GM18517 (cell line): ENCODE results near the gene RPL29.

Source experiments
- ATAC-seq: cut with Tn5 transposase; IDR thresholded peaks from one replicate; pipeline ENCODE4 v1.9.1; 2021; ENCODE audit warnings: mild to moderate bottlenecking, moderate library complexity; ENCODE audit not compliant: unreplicated experiment

Gene RPL29

DNA sequence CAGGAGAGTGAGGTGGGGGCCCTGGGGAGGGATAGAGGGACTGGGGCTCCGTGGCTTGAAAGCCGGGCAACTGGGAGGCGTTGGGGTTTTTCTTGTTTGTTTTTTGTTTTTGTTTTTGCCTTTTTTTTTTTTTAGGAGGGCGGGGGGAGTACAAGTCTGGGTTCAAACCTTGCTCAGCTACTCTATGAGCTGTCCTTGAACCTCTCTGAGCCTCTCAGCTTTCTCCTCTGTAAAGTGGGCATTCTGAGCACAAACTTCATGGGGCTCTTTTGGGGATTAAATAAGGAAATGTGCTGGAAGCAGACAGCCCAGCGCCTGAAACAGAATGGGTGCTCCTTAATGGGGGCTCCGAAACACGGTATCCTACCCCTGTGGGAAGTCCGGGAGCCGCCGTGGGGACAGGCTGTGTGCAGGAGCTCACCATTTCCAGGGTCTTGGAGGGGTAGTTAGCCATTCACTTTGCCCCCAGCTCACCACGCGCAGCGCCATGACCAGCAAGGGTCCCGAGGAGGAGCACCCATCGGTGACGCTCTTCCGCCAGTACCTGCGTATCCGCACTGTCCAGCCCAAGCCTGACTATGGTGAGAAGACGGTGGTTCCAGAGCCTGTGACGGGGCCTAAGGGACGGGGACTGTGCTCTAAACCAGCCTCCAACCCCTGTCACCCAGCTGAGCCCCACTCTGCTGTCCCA is 12.0 kb downstream of the RPL29 start:
- no peak for ATAC-seq

DNA sequence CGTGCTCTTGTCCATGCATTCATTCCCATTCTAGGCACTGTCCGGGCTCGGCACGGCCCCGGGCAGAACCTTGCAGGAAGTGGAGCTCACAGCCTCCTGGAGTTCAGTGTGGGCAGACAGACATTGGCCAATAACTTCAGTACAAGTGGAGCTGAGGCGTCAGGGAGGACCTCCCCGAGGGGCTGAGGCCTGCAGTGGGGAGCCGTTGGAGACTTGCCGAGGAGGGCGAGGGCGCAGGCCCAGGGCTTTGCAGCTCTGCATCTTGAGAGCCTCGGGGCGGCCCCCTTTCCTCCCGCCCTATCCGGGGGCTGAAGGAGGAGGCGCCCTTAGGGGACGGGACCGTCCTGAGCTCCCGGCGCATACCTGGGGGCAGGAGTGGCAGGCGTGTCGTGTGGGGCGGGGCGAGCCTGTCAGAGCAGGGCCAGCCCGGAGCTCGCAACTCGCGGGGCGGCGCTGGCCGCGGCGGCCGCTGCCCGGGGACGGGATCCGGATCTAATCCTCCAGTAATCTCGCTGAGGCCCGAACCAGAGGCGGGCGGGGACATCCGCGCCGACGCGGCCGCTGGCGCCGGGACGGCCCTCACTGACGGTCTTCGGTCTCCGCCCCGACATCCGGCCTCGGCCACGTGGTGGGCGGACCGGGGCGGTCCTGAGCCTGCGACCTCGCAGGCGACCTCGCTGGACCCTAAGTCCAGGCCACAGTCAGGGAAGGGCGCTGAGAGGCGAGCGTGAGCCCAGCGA is 12.7 kb downstream of the RPL29 start, which contains the start of gene ACY1:
TSS of gene ACY1 (plus strand) at position 698 of the 740 bp plus-strand sequence. CDS start 530 bp downstream, outside the sequence.
- ATAC-seq = peak; percentile 62

DNA sequence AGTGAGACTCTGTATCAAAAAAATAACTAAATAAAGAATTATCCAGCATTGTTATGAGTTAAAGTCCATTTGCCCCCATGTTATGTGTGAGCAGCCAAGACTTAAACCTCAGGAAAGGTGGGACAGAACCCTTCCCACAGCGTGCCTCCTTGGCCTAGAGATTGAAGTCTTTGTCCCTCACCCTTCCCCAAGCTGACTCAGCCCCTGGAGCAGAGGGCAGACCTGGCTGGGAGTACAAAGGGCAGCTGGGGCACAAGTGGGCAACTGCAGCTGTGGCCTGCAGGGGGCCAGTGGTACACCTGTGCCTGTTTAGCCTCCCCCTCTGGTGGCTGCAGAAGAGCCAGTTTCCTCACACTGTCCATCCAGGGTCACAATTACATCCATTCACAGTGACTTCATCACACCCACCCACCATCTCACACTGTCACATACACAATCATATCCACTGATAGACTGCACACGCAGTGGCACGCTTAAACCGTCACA is 13.3 kb downstream of the RPL29 start:
- peak; percentile 48 for ATAC-seq

DNA sequence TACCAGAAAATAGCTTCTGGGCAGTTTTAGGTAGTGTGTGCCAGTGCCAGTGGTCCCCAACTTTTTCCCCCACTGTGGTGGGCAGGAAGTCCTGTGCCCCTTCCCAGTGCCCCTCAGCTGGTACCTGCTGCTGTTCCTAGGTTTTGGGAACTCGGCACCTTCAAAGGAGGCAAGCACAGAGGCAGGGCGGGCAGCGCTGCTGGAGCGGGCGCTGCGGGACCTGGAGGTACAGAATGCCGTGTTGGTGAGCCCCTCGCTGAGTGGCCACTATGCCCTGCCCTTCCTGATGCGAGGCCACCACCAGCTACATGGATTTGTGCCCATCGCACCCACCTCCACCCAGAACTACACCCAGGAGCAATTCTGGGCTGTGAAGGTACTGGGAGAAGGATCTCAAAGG is 15.4 kb downstream of the RPL29 start:
- no peak for ATAC-seq

DNA sequence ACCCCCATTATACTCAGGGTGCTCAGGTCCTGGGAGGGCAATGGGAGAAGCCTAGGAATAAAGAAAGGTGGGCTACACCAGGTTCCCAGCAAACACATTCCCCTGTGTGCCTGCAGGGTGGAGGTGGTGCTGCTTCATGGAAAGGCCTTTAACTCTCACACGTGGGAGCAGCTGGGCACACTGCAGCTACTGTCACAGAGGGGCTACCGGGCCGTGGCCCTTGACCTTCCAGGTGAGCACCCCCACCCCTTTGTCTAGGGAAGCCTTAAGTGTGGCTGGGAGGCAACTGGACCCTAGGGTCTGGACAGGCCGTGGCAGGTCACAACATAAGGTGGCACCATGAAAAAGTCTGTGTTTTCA is 17.6 kb downstream of the RPL29 start:
- ATAC-seq = no peak

DNA sequence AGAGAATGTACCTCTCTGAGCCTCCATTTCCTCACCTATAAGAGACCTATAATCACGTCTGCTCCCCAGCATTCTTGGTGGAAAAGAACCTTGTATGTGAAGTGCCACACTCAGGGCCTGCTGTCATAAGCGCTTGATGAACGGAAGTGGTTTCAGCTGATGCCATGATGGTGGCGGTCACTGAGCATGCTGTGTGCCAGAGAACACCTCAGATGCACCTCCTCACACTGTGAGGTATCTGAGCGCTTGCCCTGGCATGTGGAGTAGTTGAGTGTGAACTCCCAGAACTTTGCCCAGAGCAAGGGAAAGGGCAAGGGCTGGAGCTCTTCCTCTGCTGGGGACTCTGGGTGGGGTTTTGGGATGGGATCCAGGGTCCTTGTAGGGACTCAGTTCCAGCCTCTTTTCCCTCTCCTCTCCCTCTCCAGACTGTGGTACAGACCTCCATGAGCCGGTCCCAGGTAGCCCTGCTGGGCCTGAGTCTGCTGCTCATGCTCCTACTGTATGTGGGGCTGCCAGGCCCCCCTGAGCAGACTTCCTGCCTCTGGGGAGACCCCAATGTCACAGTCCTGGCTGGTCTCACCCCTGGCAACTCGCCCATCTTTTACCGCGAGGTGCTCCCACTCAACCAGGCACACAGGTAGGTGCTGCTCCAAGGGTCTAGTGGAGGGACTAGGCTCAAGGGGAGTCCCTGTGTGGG is 18.1 kb downstream of the RPL29 start:
- ATAC-seq = no peak

DNA sequence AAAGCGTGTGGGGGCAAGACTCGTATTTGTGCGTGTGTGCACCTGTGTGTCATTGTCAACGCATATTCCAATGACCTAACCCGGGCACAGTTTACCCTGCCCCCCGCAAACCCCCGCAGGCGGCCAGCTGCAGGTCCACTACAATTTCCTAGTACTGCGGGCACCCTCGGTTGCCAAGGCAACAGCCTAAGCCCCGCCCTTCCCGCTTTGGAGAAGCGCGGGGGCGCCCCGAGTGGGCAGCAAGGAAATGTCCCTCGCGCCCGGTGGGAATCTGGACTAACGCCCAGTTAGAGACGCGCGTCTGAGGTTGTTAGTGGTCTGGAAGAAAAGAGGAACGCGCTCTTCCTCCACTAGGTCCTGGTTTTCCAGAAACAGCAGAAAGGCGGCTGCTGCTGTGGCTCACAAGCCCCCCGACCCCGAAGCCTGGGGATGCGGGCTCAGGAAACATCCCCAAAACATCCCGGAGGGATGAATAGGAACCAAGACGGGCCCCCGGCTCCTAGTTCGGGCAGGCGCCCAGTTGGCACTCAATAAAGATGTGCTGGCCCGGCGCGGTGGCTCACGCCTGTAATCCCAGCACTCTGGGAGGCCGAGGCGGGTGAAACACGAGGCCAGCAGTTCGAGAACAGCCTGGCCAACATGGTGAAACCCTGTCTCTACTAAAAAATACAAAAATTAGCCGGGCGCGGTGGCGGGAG is 19.7 kb downstream of the RPL29 start:
- ATAC-seq = no peak

DNA sequence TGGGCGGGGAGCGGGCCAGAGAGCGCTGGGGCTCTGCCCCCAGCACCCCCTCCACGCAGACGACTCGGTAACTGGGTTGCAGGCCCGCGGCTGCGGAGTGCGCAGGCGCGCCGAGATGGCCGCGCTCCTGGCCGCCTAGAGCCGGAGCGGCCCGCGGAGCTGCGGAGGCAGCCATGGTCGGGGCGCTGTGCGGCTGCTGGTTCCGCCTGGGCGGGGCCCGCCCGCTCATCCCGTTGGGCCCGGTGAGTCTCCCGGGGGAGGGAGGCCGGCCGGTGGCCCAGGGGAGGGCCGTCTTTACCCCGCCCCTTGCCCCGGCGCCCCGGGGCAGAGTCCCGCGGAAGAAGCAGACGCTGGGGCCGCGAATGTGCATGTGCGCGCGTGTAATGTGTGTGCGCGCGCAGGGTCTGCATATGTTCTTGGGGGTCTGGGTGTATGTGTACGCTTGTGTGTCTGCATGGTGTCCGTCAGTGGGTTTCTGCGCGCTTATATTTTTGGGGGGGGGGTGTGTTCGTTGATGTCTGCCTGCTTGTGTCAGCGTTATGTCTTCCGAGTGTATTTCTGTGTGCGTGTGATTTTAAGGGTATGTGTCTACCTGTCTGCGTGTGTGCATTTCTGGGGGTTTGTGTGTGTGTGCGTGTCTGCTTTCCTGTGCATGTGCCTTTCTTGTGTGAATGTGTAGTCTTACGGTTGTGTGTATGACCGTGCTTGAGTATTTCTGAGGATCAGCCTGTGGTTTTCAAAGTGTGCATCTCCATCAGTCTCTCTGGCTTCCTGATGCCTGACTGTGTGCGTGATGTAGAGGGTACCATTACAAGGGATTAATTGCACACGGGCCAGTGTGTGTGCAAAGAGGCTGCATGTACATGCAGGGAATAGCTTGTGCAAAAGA is 20.5 kb downstream of the RPL29 start, which contains the start of gene ABHD14A:
TSS of gene ABHD14A (plus strand) at position 102 of the 889 bp plus-strand sequence. CDS start at position 174, 72 bp downstream.
- peak; percentile 52 for ATAC-seq

DNA sequence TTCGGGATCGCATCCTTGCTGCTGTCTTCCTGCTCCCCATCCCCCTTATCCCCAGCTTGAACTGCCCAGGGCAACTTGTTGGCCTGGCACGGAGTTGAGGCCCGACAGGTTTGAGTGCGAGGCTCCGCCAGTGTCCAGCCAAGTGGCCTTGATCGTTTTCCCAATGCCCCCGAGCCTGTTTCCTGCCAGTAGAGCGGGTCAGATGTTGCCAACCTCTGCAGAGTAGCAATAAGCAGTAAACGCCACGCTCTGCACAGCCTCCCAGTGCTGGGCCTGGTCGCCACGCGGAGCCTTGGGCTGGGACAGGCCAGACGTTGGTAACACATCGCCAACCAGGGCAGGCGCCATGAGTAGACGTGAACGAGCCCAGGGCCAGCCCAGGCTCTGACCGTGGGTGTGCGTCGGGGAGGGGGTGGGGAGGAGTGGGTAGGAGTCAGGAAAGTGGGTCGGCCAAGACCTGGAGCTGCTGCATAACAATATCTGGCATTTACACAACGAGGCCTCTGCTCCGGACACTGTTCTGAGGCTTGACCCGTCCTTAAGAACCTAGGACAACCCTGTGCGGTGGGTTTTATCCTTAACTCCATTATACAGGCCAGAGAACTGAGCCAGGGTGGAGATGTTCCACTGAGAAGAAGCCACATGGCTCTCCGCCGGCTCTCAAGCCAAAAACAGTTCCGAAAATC is 21.3 kb downstream of the RPL29 start:
- peak; percentile 9 for ATAC-seq

DNA sequence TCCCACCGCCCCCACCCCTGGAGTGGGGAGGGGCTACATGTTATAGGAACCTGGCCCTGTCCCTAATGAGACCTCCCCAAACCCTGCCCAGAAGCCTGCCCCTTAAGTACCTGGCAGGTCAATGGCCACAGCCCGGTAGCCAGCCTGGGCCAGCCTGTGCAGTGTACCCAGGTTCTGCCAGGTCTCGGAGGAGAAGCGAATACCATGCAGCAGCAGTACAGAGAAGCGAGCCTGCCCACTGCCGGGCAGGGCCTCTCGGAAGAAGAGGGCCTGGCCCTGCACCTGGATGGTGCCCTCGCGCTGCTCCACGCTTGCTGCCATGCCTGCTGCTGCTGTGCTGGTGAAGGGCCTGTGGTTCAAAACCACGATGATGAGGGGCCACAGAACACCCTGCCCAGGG is 24.3 kb downstream of the RPL29 start:
- ATAC-seq = no peak

DNA sequence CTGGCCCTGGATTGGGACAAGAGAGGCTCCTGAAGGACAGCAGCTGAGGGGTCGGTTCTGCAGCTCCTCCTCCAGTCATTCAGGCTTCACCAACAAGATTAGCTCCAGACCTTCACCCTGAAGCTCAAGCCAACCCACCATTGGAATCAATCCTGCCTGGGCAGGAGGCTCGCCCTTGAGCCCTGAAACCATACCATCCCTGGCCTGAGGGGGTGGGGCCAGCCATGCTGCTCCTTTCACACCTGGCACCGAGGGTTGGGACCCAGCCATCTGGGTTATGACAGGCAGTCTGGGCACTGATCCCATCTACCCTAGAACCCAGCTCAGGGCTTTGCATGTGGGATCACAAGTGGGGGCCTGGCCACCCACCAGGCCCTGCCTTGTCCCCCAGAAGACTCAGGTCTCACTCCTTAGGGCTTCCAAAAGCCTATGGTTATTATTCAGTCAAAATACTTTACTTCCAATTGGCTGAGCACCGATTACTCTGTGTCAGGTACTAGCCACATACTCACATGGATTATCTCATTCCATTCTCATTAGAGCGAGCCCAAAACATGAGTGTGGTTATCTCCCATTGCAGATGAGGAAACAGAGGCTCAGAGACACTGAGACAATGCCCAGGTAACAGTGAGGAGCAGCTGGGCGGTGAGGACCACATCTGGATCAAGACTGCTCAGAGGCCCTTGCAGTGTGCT is 24.9 kb downstream of the RPL29 start:
- no peak for ATAC-seq

DNA sequence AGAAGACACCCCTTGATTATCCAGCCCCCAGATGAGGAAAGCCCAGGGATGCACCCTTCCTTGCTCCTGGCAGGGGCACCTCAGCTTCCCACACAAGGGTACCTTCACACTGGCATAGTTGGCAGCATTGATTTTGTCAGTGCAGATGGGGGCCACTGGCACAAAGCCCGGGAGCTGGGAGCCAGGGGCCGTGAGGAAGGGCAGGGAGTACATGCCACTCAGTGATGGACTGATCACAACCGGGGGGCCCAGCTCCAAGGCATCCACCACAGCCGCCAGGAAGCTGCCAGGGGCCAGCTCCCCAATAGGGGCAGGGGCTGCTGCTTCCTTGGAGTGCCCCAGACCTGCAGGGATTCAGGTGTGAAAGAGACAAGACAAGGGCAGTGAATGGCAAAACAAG is 25.9 kb downstream of the RPL29 start:
- ATAC-seq = no peak

DNA sequence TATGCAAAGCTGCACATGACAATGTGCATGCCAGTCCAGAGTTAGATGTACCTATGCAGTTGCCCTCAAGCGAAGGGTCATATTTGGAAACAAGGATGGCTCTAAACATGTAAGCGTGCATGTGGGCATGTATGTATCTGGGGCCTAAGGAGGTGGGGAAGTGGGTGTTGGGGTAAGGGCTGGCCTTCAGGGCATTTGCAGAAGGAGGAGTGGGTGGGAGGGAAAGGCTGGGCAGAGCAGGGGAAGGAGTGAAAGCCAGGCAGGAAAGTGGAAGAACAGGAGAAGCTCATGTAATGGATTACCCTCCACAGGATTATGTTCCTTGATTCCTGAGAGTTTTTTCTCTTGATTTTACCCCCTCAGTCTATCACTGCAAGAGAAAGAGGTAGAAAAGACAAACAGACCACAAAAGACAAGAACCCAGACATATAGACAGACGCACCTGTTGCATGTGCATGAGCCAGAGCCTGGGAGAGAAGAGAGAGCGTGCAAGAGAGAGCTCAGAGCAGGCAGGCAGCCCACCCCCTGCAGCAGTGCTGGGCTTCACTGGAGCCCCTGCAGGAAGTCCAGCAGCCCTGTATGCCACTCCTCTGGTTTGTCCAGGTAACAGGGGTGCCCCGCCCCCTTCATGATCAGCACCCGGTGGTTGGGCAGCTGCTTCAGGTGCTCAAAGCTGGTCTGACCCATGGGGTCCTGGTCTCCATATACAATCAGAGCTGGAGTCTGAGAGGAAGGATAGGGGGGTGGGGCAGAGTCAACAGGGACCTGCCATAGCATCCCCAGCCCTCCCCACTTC is 26.6 kb downstream of the RPL29 start:
- ATAC-seq = no peak

DNA sequence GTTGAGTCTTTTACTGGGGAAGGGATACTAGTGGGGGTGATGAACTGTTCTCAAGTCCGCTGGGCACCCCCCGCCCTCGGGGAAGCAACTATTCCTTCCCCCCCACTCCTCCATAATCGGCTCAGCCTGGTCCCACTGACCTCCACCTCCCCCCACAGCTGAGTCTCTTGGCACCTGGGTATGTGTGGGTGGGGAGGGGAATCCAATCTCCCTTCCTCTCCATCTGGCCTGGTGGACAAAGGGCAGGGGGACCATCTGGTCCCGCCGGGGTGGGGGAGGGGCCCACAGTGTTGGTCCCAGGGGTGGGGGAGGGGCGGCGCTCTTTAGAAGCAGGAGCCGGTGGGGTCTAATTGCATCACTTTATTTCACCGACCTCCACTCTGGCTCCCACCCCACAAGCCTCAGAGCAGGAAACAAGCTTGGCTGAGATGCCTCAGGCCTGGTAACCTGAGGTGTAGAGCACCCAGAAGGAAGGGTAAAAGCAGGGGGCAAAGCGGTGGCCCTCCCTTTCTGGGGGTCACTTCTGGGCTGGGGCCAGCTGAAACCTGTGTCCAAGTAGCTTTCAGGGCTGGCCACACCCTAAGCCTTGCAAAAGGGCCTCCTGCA is 27.4 kb downstream of the RPL29 start:
- ATAC-seq = no peak

DNA sequence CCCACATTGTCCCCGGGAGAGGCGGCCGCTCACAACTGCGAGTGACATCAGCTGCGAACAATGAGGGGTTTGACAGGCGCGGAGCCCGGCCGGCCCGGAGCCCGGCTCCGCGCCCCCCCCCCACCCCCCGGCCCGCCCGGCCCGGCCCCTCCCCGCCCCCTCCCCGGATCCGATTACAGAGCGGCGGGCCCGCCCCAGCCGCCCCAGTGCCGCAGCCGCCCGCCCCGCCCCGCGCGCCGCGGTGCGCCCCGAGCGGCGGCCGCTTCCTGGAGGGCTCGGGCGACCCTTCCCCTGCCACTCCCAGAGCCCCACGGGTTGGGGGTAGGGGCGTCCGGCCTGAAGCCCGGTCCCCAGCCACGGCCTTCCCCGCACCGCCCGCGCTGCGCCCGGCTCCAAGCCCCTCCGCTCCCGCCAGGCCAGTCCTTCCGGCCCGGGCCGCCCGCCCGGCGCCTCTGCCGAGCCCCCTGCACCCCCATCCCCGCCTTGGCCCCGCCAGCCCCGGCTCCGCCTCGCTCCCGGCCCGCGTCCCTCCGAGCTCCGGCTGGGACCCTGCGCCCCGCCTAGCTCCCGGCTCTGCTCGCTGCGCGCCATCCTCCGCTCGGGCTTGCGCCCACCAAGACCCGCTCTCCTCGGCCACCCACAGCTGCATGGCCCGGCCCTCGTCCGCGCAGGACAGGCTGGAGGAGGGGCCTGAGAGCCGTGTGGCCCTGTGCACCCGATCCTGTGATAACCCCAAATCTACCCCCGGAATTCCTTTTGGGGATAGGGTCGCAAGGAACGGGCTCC is 28.1 kb downstream of the RPL29 start, which contains the start of gene PCBP4:
TSS of gene PCBP4 (minus strand) at position 71 of the 786 bp plus-strand sequence. CDS start 6,214 bp downstream, outside the sequence.
- ATAC-seq = no peak

DNA sequence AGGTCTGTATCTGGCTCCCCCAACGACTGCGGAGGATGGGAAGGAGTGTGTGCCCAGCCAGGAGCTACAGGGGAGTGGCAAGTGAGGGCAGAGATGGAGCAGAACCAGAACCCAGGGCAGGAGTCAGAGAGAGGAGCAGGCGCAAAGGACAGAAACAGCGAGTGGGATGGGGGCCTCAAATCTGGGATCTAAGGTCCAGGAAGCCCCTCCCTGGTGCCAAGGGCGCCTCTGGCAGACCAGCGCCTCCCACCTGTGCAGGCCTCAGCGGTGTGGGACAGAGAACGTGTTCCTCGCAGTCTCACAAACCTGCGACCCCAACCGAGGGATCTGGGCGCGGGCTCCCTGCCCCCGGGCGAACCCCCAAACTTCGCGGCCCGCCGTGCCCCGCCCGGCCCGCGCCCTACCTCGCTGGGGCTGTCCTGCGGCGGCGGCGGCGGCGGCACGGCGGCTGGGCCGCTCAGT is 28.7 kb downstream of the RPL29 start:
- no peak for ATAC-seq

DNA sequence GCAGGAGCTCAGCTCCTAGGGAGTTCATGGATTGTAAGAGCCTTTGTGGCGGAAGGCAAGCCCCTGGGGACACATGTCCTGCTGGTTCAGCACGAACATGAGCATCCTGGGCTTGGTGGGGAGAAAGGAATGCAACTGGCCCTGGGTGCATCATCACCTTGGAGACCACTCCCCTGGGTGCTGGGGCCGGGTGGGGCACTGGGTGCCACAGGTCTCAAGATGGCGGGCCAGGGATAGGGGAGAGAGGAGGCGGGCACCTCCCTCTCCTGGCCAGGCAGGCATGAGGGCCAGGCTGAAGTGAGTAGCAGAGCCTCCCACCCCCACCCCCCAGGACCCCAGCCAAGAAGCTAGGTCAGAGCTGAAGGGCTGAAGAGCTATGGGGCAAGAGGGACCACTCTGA is 29.2 kb downstream of the RPL29 start:
- no peak for ATAC-seq
